ENCODE measurements around the gene EPHA10.

- TF ChIP-seq REST (IDR thresholded peaks at IDR 0.05) (no peak), EP300 (IDR thresholded peaks at IDR 0.05) (no peak), CTCF (IDR thresholded peaks at IDR 0.05) (no peak), POLR2A (IDR thresholded peaks at IDR 0.05; ENCODE audit: low read length) (no peak), SREBF2 (IDR thresholded peaks at IDR 0.05) (no peak), ELK1 (IDR thresholded peaks at IDR 0.05; ENCODE audit: low read depth, low read length) (no peak), BHLHE40 (IDR thresholded peaks at IDR 0.05; ENCODE audit: low read depth, low read length) (no peak), MAX (IDR thresholded peaks at IDR 0.05) (no peak), RFX5 (IDR thresholded peaks at IDR 0.05) (no peak), ZSCAN20 (CRISPR knock-in tag; IDR thresholded peaks at IDR 0.05) (no peak), HMGXB4 (CRISPR knock-in tag; IDR thresholded peaks at IDR 0.05; ENCODE audit: borderline replicate concordance) (no peak), JUNB (IDR thresholded peaks at IDR 0.05) (no peak), JUN (IDR thresholded peaks at IDR 0.05) (no peak), KDM1A (IDR thresholded peaks at IDR 0.05; ENCODE audit: low read depth) (no peak)
These were observed 36.5 kb downstream of the EPHA10 start for GRCh38 chr1:37728416-37728815.
